ENCODE results near the gene SUSD3. TPM values are rescaled to one million over a fixed set of nuclear protein-coding genes. Genes with fewer than 3 reads are reported as not detected.
A peak's percentile ranks its signal among the peaks of the same experiment; 100 is the strongest.
"Not testable (repeated sequence)": the region's sequence is repeated elsewhere in the genome, so short reads cannot be mapped to it uniquely, and the experiment has no call there.

SUSD3 gene
- total and polyA plus RNA-seq, 4 donors, result 2.6 to 10.3 (median 4.4) TPM

- peak; percentile 18 to 35 for DNase-seq
- H3K4me1 ChIP-seq (ENCODE audit: control insufficient read depth in 1 of 2, insufficient read depth in 2 of 2, low read length in 2 of 2); intact Hi-C loops (cut with DNase I); ATAC-seq (ENCODE audit: low FRiP score); H3K4me3 ChIP-seq (ENCODE audit: low read length in 2 of 2); H3K27ac ChIP-seq (ENCODE audit: low read depth in 1 of 2, low read length in 2 of 2); H3K36me3 ChIP-seq (ENCODE audit: control insufficient read depth in 1 of 2, insufficient read depth in 2 of 2, low read length in 1 of 2); H3K9me3 ChIP-seq (ENCODE audit: control insufficient read depth, low read length); H3K27me3 ChIP-seq (ENCODE audit: control insufficient read depth in 1 of 2, insufficient read depth in 2 of 2, low read length in 1 of 2): not testable (repeated sequence)
- 96 to 97% methylated on average over 11 of the region's 11 CpGs for WGBS, 2 donors
Measured at GRCh38 chr9:93101086-93101485, 42.6 kb downstream of the SUSD3 start.

- WGBS, 2 donors, result 91 to 97% methylated on average over 1 of the region's 1 CpG
- Histone ChIP-seq H3K27me3 (ENCODE audit: control insufficient read depth in 1 of 2, insufficient read depth in 2 of 2, low read length in 1 of 2) (no peaks in the 10 kb centered on the region), H3K9me3 (ENCODE audit: control insufficient read depth, low read length) (no peaks in the 10 kb centered on the region), H3K36me3 (ENCODE audit: control insufficient read depth in 1 of 2, insufficient read depth in 2 of 2, low read length in 1 of 2) (peaks cover 0 to 3% of the 10 kb centered on the region in 2 donors), H3K4me1 (ENCODE audit: control insufficient read depth in 1 of 2, insufficient read depth in 2 of 2, low read length in 2 of 2) (no peaks in the 10 kb centered on the region), H3K4me3 (ENCODE audit: low read length in 2 of 2) (no peak overlapping the region), H3K27ac (ENCODE audit: low read depth in 1 of 2, low read length in 2 of 2) (no peak overlapping the region)
- intact Hi-C loops (cut with DNase I), result no loop called here
- DNase-seq (no peak), ATAC-seq (ENCODE audit: low FRiP score) (no peak)
Measured at GRCh38 chr9:93105620-93106019, 47.1 kb downstream of the SUSD3 start.

- Histone ChIP-seq H3K27ac (ENCODE audit: low read depth in 1 of 2, low read length in 2 of 2) (no peak overlapping the region), H3K36me3 (ENCODE audit: control insufficient read depth in 1 of 2, insufficient read depth in 2 of 2, low read length in 1 of 2) (peaks cover 0 to 5% of the 10 kb centered on the region in 2 donors), H3K9me3 (ENCODE audit: control insufficient read depth, low read length) (no peaks in the 10 kb centered on the region), H3K27me3 (ENCODE audit: control insufficient read depth in 1 of 2, insufficient read depth in 2 of 2, low read length in 1 of 2) (no peaks in the 10 kb centered on the region), H3K4me1 (ENCODE audit: control insufficient read depth in 1 of 2, insufficient read depth in 2 of 2, low read length in 2 of 2) (no peaks in the 10 kb centered on the region), H3K4me3 (ENCODE audit: low read length in 2 of 2) (no peak overlapping the region)
- DNase-seq (peak; percentile 35 to 40), ATAC-seq (ENCODE audit: low FRiP score) (no peak)
- WGBS, 2 donors, result 87 to 91% methylated on average over 14 of the region's 14 CpGs
- intact Hi-C loops (cut with DNase I), result no loop called here
Measured at GRCh38 chr9:93107151-93107824, 48.8 kb downstream of the SUSD3 start.

GRCh38 chr9:93107825-93108161, 49.3 kb downstream of the SUSD3 start:
- Histone ChIP-seq H3K27ac (ENCODE audit: low read depth in 1 of 2, low read length in 2 of 2) (no peak overlapping the region), H3K4me1 (ENCODE audit: control insufficient read depth in 1 of 2, insufficient read depth in 2 of 2, low read length in 2 of 2) (no peaks in the 10 kb centered on the region), H3K9me3 (ENCODE audit: control insufficient read depth, low read length) (no peaks in the 10 kb centered on the region), H3K27me3 (ENCODE audit: control insufficient read depth in 1 of 2, insufficient read depth in 2 of 2, low read length in 1 of 2) (no peaks in the 10 kb centered on the region), H3K36me3 (ENCODE audit: control insufficient read depth in 1 of 2, insufficient read depth in 2 of 2, low read length in 1 of 2) (peaks cover 0 to 5% of the 10 kb centered on the region in 2 donors), H3K4me3 (ENCODE audit: low read length in 2 of 2) (no peak overlapping the region)
- DNase-seq (no peak), ATAC-seq (ENCODE audit: low FRiP score) (no peak)
- intact Hi-C loops (cut with DNase I), result loop anchor here in 1 of 2 donors (2.0 kb wide), 1 partner anchor 197 kb away; no protein-coding TSS in a partner anchor
- 89 to 90% methylated on average over 6 of the region's 6 CpGs for WGBS, 2 donors

- DNase-seq, result peak; percentile 48 to 75
- Histone ChIP-seq H3K4me3 (ENCODE audit: low read length in 2 of 2) (no peak overlapping the region), H3K36me3 (ENCODE audit: control insufficient read depth in 1 of 2, insufficient read depth in 2 of 2, low read length in 1 of 2) (peaks cover 0 to 5% of the 10 kb centered on the region in 2 donors), H3K27me3 (ENCODE audit: control insufficient read depth in 1 of 2, insufficient read depth in 2 of 2, low read length in 1 of 2) (no peaks in the 10 kb centered on the region), H3K4me1 (ENCODE audit: control insufficient read depth in 1 of 2, insufficient read depth in 2 of 2, low read length in 2 of 2) (no peaks in the 10 kb centered on the region), H3K9me3 (ENCODE audit: control insufficient read depth, low read length) (no peaks in the 10 kb centered on the region), H3K27ac (ENCODE audit: low read depth in 1 of 2, low read length in 2 of 2) (no peak overlapping the region)
- ATAC-seq (ENCODE audit: low FRiP score), result no peak
- 88 to 90% methylated on average over 15 of the region's 15 CpGs for WGBS, 2 donors
- intact Hi-C loops (cut with DNase I), result loop anchor here in 1 of 2 donors (2.0 kb wide), 1 partner anchor 196 kb away; no protein-coding TSS in a partner anchor
Measured at GRCh38 chr9:93108291-93109041, 50.0 kb downstream of the SUSD3 start.

GRCh38 chr9:93110311-93110855, 51.9 kb downstream of the SUSD3 start:
- no peak for ATAC-seq (ENCODE audit: low FRiP score)
- H3K36me3 ChIP-seq (ENCODE audit: control insufficient read depth in 1 of 2, insufficient read depth in 2 of 2, low read length in 1 of 2), result peaks cover 0 to 8% of the 10 kb centered on the region in 2 donors
- 94 to 96% methylated on average over 14 of the region's 14 CpGs for WGBS, 2 donors
- no peak overlapping the region for H3K4me3 ChIP-seq (ENCODE audit: low read length in 2 of 2)
- H3K4me1 ChIP-seq (ENCODE audit: control insufficient read depth in 1 of 2, insufficient read depth in 2 of 2, low read length in 2 of 2), result no peaks in the 10 kb centered on the region
- intact Hi-C loops (cut with DNase I), result no loop called here
- no peak overlapping the region for H3K27ac ChIP-seq (ENCODE audit: low read depth in 1 of 2, low read length in 2 of 2)
- DNase-seq, result peak; percentile 45 to 64
- H3K9me3 ChIP-seq (ENCODE audit: control insufficient read depth, low read length), result no peaks in the 10 kb centered on the region
- no peaks in the 10 kb centered on the region for H3K27me3 ChIP-seq (ENCODE audit: control insufficient read depth in 1 of 2, insufficient read depth in 2 of 2, low read length in 1 of 2)

GRCh38 chr9:93111001-93111370, 52.5 kb downstream of the SUSD3 start:
- WGBS, 2 donors, result 87% methylated on average over 11 of the region's 11 CpGs
- Histone ChIP-seq H3K9me3 (ENCODE audit: control insufficient read depth, low read length) (no peaks in the 10 kb centered on the region), H3K27ac (ENCODE audit: low read depth in 1 of 2, low read length in 2 of 2) (no peak overlapping the region), H3K27me3 (ENCODE audit: control insufficient read depth in 1 of 2, insufficient read depth in 2 of 2, low read length in 1 of 2) (no peaks in the 10 kb centered on the region), H3K4me3 (ENCODE audit: low read length in 2 of 2) (no peak overlapping the region), H3K4me1 (ENCODE audit: control insufficient read depth in 1 of 2, insufficient read depth in 2 of 2, low read length in 2 of 2) (no peaks in the 10 kb centered on the region), H3K36me3 (ENCODE audit: control insufficient read depth in 1 of 2, insufficient read depth in 2 of 2, low read length in 1 of 2) (peaks cover 0 to 8% of the 10 kb centered on the region in 2 donors)
- intact Hi-C loops (cut with DNase I), result no loop called here
- ATAC-seq (ENCODE audit: low FRiP score), result no peak
- peak; percentile 40 to 43 for DNase-seq

GRCh38 chr9:93111371-93112115, 53.0 kb downstream of the SUSD3 start:
- Histone ChIP-seq H3K27ac (ENCODE audit: low read depth in 1 of 2, low read length in 2 of 2) (no peak overlapping the region), H3K4me3 (ENCODE audit: low read length in 2 of 2) (no peak overlapping the region), H3K36me3 (ENCODE audit: control insufficient read depth in 1 of 2, insufficient read depth in 2 of 2, low read length in 1 of 2) (peaks cover 0 to 8% of the 10 kb centered on the region in 2 donors), H3K27me3 (ENCODE audit: control insufficient read depth in 1 of 2, insufficient read depth in 2 of 2, low read length in 1 of 2) (no peaks in the 10 kb centered on the region), H3K9me3 (ENCODE audit: control insufficient read depth, low read length) (no peaks in the 10 kb centered on the region), H3K4me1 (ENCODE audit: control insufficient read depth in 1 of 2, insufficient read depth in 2 of 2, low read length in 2 of 2) (no peaks in the 10 kb centered on the region)
- WGBS, 2 donors, result 83 to 89% methylated on average over 17 to 18 of the region's 18 CpGs
- intact Hi-C loops (cut with DNase I), result no loop called here
- DNase-seq, result peak; percentile 39 to 74
- ATAC-seq (ENCODE audit: low FRiP score), result no peak
